Neuronal stem cell (in vitro differentiated cells): Measurements from ENCODE around the gene CACNG3.

Experiments
- DNase-seq: peaks from one replicate; pipeline ENCODE4 v3.0.0-alpha.2; 2013; ENCODE audit warnings: low spot score
- H2AFZ ChIP-seq: one replicate; pipeline ENCODE4 v1.6.1; 2013; ENCODE audit warnings: mild to moderate bottlenecking, low read length, inconsistent platforms
- H2AK5ac ChIP-seq: 2 replicates; pipeline ENCODE4 v1.6.1; 2013; ENCODE audit warnings: low read depth, mild to moderate bottlenecking, inconsistent platforms, low read length, moderate library complexity, mixed read lengths
- H2BK120ac ChIP-seq: 2 replicates; pipeline ENCODE4 v1.6.1; 2013; ENCODE audit warnings: low read depth, mild to moderate bottlenecking, inconsistent platforms, low read length, moderate library complexity, mixed read lengths
- H2BK12ac ChIP-seq: one replicate; pipeline ENCODE4 v1.6.1; 2013; ENCODE audit warnings: low read length, inconsistent platforms
- H2BK15ac ChIP-seq: 2 replicates; pipeline ENCODE4 v1.6.1; 2013; ENCODE audit warnings: mild to moderate bottlenecking, low read length, inconsistent platforms, mixed read lengths
- H2BK5ac ChIP-seq: one replicate; pipeline ENCODE4 v1.6.1; 2013; ENCODE audit warnings: inconsistent platforms, mild to moderate bottlenecking, low read length, moderate library complexity
- H3K14ac ChIP-seq: one replicate; pipeline ENCODE4 v1.6.1; 2013; ENCODE audit warnings: low read length, inconsistent platforms
- H3K18ac ChIP-seq: 2 replicates; pipeline ENCODE4 v1.6.1; 2013; ENCODE audit warnings: low read length, inconsistent platforms
- H3K23ac ChIP-seq: 2 replicates; pipeline ENCODE4 v1.6.1; 2013; ENCODE audit warnings: low read depth, mild to moderate bottlenecking, mixed read lengths, low read length, inconsistent platforms; ENCODE audit not compliant: poor library complexity
- H3K27ac ChIP-seq: replicated peaks from 3 replicates; pipeline ENCODE4 v1.5.1; 2013; ENCODE audit warnings: low read length, inconsistent platforms
- H3K27me3 ChIP-seq, 3 experiments: 2 replicates each; pipeline ENCODE4 v1.6.1; 2013; ENCODE audit warnings: low read length in 3 of 3, mild to moderate bottlenecking in 2 of 3, inconsistent platforms in 1 of 3, low read depth in 1 of 3, mixed read lengths in 1 of 3, moderate library complexity in 1 of 3; ENCODE audit not compliant: control insufficient read depth in 3 of 3, insufficient read depth in 3 of 3
- H3K36me3 ChIP-seq, 2 donors: replicated peaks in 1 of 2; 2 replicates each; pipeline ENCODE4 v1.6.1; 2013; ENCODE audit warnings: low read length in 2 of 2; ENCODE audit not compliant: control insufficient read depth in 2 of 2, insufficient read depth in 2 of 2
- H3K4ac ChIP-seq: 2 replicates; pipeline ENCODE4 v1.6.1; 2013; ENCODE audit warnings: inconsistent platforms, mild to moderate bottlenecking, low read length, moderate library complexity
- H3K4me1 ChIP-seq, 2 donors: 1 replicate in 1 of 2; 2 replicates in 1 of 2; pipeline ENCODE4 v1.6.1; 2013; ENCODE audit warnings: low read length in 2 of 2, low read depth in 1 of 2; ENCODE audit not compliant: control insufficient read depth in 2 of 2, insufficient read depth in 1 of 2
- H3K4me2 ChIP-seq: one replicate; pipeline ENCODE4 v1.6.1; 2013; ENCODE audit warnings: mild to moderate bottlenecking, low read length, inconsistent platforms; ENCODE audit not compliant: insufficient read depth, poor library complexity, severe bottlenecking
- H3K4me3 ChIP-seq, 2 donors: 2 replicates each; pipeline ENCODE4 v1.5.1; 2013; ENCODE audit warnings: low read length in 2 of 2, mild to moderate bottlenecking in 2 of 2, inconsistent platforms in 1 of 2, moderate library complexity in 1 of 2
- H3K79me1 ChIP-seq: one replicate; pipeline ENCODE4 v1.6.1; 2013; ENCODE audit warnings: low read depth, mild to moderate bottlenecking, inconsistent platforms, low read length, moderate library complexity
- H3K9ac ChIP-seq: one replicate; pipeline ENCODE4 v1.6.1; 2013; ENCODE audit warnings: mild to moderate bottlenecking, low read depth, low read length, inconsistent platforms; ENCODE audit not compliant: poor library complexity
- H3K9me3 ChIP-seq, 2 donors: replicated peaks in 1 of 2; 2 replicates each; pipeline versions ENCODE3 to v1.6.1; 2013; ENCODE audit warnings: low read length in 2 of 2, mild to moderate bottlenecking in 2 of 2, inconsistent platforms in 1 of 2, low read depth in 1 of 2, mixed read lengths in 1 of 2, moderate library complexity in 1 of 2; ENCODE audit not compliant: control insufficient read depth in 2 of 2, insufficient read depth in 1 of 2
- H4K8ac ChIP-seq: one replicate; pipeline ENCODE4 v1.6.1; 2013; ENCODE audit warnings: low read depth, mild to moderate bottlenecking, inconsistent platforms, low read length, moderate library complexity
- H4K91ac ChIP-seq: one replicate; pipeline ENCODE4 v1.6.1; 2013; ENCODE audit warnings: low read length, low read depth, mild to moderate bottlenecking, inconsistent platforms; ENCODE audit not compliant: poor library complexity
- WGBS, 2 donors: extraction: QIAGEN DNeasy Blood & Tissue Kit; methylation state at CpG; one replicate each; pipeline ENCODE4 v1.1.7; 2013; ENCODE audit warnings: missing lambda C conversion rate in 2 of 2, mixed read lengths in 1 of 2; ENCODE audit not compliant: insufficient read length in 2 of 2, insufficient replicate concordance in 1 of 2; ENCODE audit errors: extremely low coverage in 2 of 2; 5-methylcytosine and 5-hydroxymethylcytosine counted together

CACNG3 gene

GRCh38 chr16:24273508-24274182 is 17.5 kb downstream of the CACNG3 start:
- H3K9ac ChIP-seq: no peak overlapping the region
- H2AFZ ChIP-seq: no peak overlapping the region
- no peaks in the 10 kb centered on the region for H3K4me1 ChIP-seq
- H2BK15ac ChIP-seq: no peak overlapping the region
- no peak overlapping the region for H4K91ac ChIP-seq
- no peak overlapping the region for H3K4me2 ChIP-seq
- H3K14ac ChIP-seq: no peak overlapping the region
- no peak overlapping the region for H3K23ac ChIP-seq
- no peak overlapping the region for H2BK12ac ChIP-seq
- H2AK5ac ChIP-seq: no peak overlapping the region
- H3K4ac ChIP-seq: no peak overlapping the region
- no peak for DNase-seq
- H2BK5ac ChIP-seq: no peak overlapping the region
- H2BK120ac ChIP-seq: no peak overlapping the region
- no peak overlapping the region for H4K8ac ChIP-seq
- WGBS, 2 donors: no CpG with 5 or more reads among the region's 8 CpGs
- no peaks in the 10 kb centered on the region for H3K27me3 ChIP-seq
- no peak overlapping the region for H3K18ac ChIP-seq
- no peaks in the 10 kb centered on the region for H3K36me3 ChIP-seq
- no peak overlapping the region for H3K4me3 ChIP-seq
- H3K9me3 ChIP-seq: no peaks in the 10 kb centered on the region
- no peak overlapping the region for H3K27ac ChIP-seq
- no peaks in the 10 kb centered on the region for H3K79me1 ChIP-seq

GRCh38 chr16:24275413-24275812 is 19.3 kb downstream of the CACNG3 start:
- Histone ChIP-seq H2BK5ac (no peak overlapping the region), H3K79me1 (no peaks in the 10 kb centered on the region), H2BK15ac (no peak overlapping the region), H3K23ac (no peak overlapping the region), H4K8ac (no peak overlapping the region), H3K27ac (no peak overlapping the region), H3K4me3 (no peak overlapping the region), H2AK5ac (no peak overlapping the region), H3K4me2 (no peak overlapping the region), H3K9ac (no peak overlapping the region), H4K91ac (no peak overlapping the region), H3K18ac (no peak overlapping the region), H3K36me3 (no peaks in the 10 kb centered on the region), H3K4ac (no peak overlapping the region), H3K27me3 (no peaks in the 10 kb centered on the region), H3K9me3 (no peaks in the 10 kb centered on the region), H3K4me1 (no peaks in the 10 kb centered on the region), H2AFZ (no peak overlapping the region), H3K14ac (no peak overlapping the region), H2BK120ac (no peak overlapping the region), H2BK12ac (no peak overlapping the region)
- WGBS, 2 donors: no CpG with 5 or more reads among the region's 2 CpGs
- no peak for DNase-seq

- no peak overlapping the region for H3K4me3 ChIP-seq
- H3K36me3 ChIP-seq: no peaks in the 10 kb centered on the region
- no peaks in the 10 kb centered on the region for H3K27me3 ChIP-seq
- no peak overlapping the region for H2BK12ac ChIP-seq
- H3K4me1 ChIP-seq: no peaks in the 10 kb centered on the region
- H2BK5ac ChIP-seq: no peak overlapping the region
- H3K79me1 ChIP-seq: no peaks in the 10 kb centered on the region
- no peak overlapping the region for H3K14ac ChIP-seq
- H3K9ac ChIP-seq: no peak overlapping the region
- H3K27ac ChIP-seq: no peak overlapping the region
- H3K9me3 ChIP-seq: no peaks in the 10 kb centered on the region
- whole genome bisulfite sequencing, 2 donors: no CpG with 5 or more reads among the region's 8 CpGs
- H2AK5ac ChIP-seq: no peak overlapping the region
- no peak overlapping the region for H4K91ac ChIP-seq
- H2BK120ac ChIP-seq: no peak overlapping the region
- H3K4me2 ChIP-seq: no peak overlapping the region
- H3K4ac ChIP-seq: no peak overlapping the region
- no peak for DNase-seq
- no peak overlapping the region for H3K18ac ChIP-seq
- no peak overlapping the region for H2BK15ac ChIP-seq
- no peak overlapping the region for H3K23ac ChIP-seq
- no peak overlapping the region for H2AFZ ChIP-seq
- no peak overlapping the region for H4K8ac ChIP-seq
Observed at GRCh38 chr16:24279982-24280515, 23.9 kb downstream of the CACNG3 start.

GRCh38 chr16:24281466-24281865 is 25.3 kb downstream of the CACNG3 start:
- Histone ChIP-seq H3K4me2 (no peak overlapping the region), H3K18ac (no peak overlapping the region), H2AK5ac (no peak overlapping the region), H2BK5ac (no peak overlapping the region), H2AFZ (no peak overlapping the region), H3K27ac (no peak overlapping the region), H3K9me3 (no peaks in the 10 kb centered on the region), H3K9ac (no peak overlapping the region), H2BK15ac (no peak overlapping the region), H3K27me3 (no peaks in the 10 kb centered on the region), H3K4ac (no peak overlapping the region), H3K36me3 (no peaks in the 10 kb centered on the region), H2BK12ac (no peak overlapping the region), H3K4me3 (no peak overlapping the region), H3K79me1 (no peaks in the 10 kb centered on the region), H3K23ac (no peak overlapping the region), H4K91ac (no peak overlapping the region), H3K14ac (no peak overlapping the region), H2BK120ac (no peak overlapping the region), H3K4me1 (no peaks in the 10 kb centered on the region), H4K8ac (no peak overlapping the region)
- no CpG with 5 or more reads among the region's 4 CpGs for WGBS, 2 donors
- no peak for DNase-seq
